A549 (cell line): ENCODE results near the gene RIMBP2. TPM values are rescaled to one million over a fixed set of nuclear protein-coding genes. Genes with fewer than 3 reads are reported as not detected.
A peak's percentile ranks its signal among the peaks of the same experiment; 100 is the strongest.

ENCODE experiments used
- ATAC-seq, 2 experiments: fragments of 200-7000 bp in 1 of 2; fragments of >200 bp in 1 of 2; cut with Nextera tagmentation in 1 of 2; cut with Tn5 transposase in 1 of 2; 3 replicates each; pipeline versions ENCODE4 v1.8.0 to v1.9.1; 2018 to 2020; ENCODE audit warnings: mild to moderate bottlenecking in 1 of 2, moderate library complexity in 1 of 2
- CTCF ChIA-PET: fragments of 300-600 bp; sonication (Branson Sonifier 250); formaldehyde crosslinking; extraction: SDS; loops from one replicate; lab custom pipeline; 2021; ENCODE audit warnings: antibody characterized with exemption, inconsistent platforms; lab: Yijun Ruan, JAX
- POLR2A ChIA-PET: fragments of 350-600 bp; formaldehyde crosslinking; extraction: SDS; loops from one replicate; lab custom pipeline; 2021; ENCODE audit warnings: antibody characterized with exemption, inconsistent platforms; lab: Yijun Ruan, JAX
- DNase-seq, 2 experiments: peaks; one replicate each; pipeline versions ENCODE4 v3.0.0 to v3.0.0-alpha.2; 2011 to 2016; ENCODE audit warnings: low read depth in 1 of 2, low spot score in 1 of 2
- FAIRE-seq: peaks from 2 replicates; lab custom pipeline; 2011; peaks lifted over from hg19 to GRCh38; lab: Jason Lieb, UNC
- H3K27ac ChIP-seq, 2 experiments: fragments of >200 bp; sonication (Bioruptor Twin); formaldehyde crosslinking; 3 replicates each; pipeline ENCODE4 v1.5.1; 2016 to 2017
- H3K4me1 ChIP-seq: fragments of >200 bp; sonication (Bioruptor Twin); formaldehyde crosslinking; 3 replicates; pipeline ENCODE4 v1.6.1; 2016
- H3K4me2 ChIP-seq: fragments of >200 bp; sonication (Bioruptor Twin); formaldehyde crosslinking; 3 replicates; pipeline ENCODE4 v1.6.1; 2016
- H3K4me3 ChIP-seq: fragments of >200 bp; sonication (Bioruptor Twin); formaldehyde crosslinking; 3 replicates; pipeline ENCODE4 v1.5.1; 2016
- H3K9me3 ChIP-seq: fragments of >200 bp; sonication (Bioruptor Twin); formaldehyde crosslinking; 3 replicates; pipeline ENCODE4 v1.6.1; 2016
- ATOH8 ChIP-seq: fragments of 250-450 bp; sonication (Bioruptor Pico); IDR thresholded peaks from 2 replicates; pipeline ENCODE4 v1.5.0; 2020; ENCODE audit warnings: low read depth, mild to moderate bottlenecking, moderate library complexity
- CBX2 ChIP-seq: fragments of 200-600 bp; sonication (generic); IDR thresholded peaks from 2 replicates; pipeline ENCODE4 v1.6.1; 2016; ENCODE audit warnings: low read depth, mild to moderate bottlenecking, borderline replicate concordance
- CHD2 ChIP-seq: fragments of 150-350 bp; IDR thresholded peaks from 2 replicates; pipeline ENCODE4 v1.6.1; 2014; ENCODE audit warnings: low read length; ENCODE audit not compliant: partially characterized antibody
- CHD4 ChIP-seq: fragments of 200-600 bp; sonication (generic); IDR thresholded peaks from 2 replicates; pipeline ENCODE4 v1.6.1; 2016; ENCODE audit warnings: antibody characterized with exemption, mild to moderate bottlenecking, borderline replicate concordance
- E2F6 ChIP-seq: IDR thresholded peaks from 2 replicates; pipeline ENCODE4 v1.6.1; 2012; ENCODE audit warnings: low read depth, borderline replicate concordance
- EHF ChIP-seq: fragments of 250-450 bp; sonication (Bioruptor Pico); IDR thresholded peaks from 2 replicates; pipeline ENCODE4 v1.5.0; 2020; ENCODE audit warnings: mild to moderate bottlenecking
- ESRRA ChIP-seq: fragments of 150-350 bp; IDR thresholded peaks from 2 replicates; pipeline ENCODE4 v1.6.1; 2014; ENCODE audit warnings: mild to moderate bottlenecking, low read length, borderline replicate concordance
- HDAC2 ChIP-seq: fragments of 200-600 bp; sonication (generic); IDR thresholded peaks from 2 replicates; pipeline ENCODE4 v1.6.1; 2016
- HEYL ChIP-seq: fragments of 250-450 bp; sonication (Bioruptor Pico); IDR thresholded peaks from 2 replicates; pipeline ENCODE4 v1.8.0; 2021; ENCODE audit warnings: mild to moderate bottlenecking, moderate library complexity
- HOXA7 ChIP-seq: fragments of 250-450 bp; sonication (Bioruptor Pico); IDR thresholded peaks from 2 replicates; pipeline ENCODE4 v1.5.0; 2020; ENCODE audit warnings: mild to moderate bottlenecking, moderate library complexity
- JUN ChIP-seq, 2 experiments: fragments of >200 bp; sonication (Bioruptor Twin); formaldehyde crosslinking; IDR thresholded peaks; 2 replicates in 1 of 2; 3 replicates in 1 of 2; pipeline ENCODE4 v1.6.1; 2016 to 2017
- KDM1A ChIP-seq: fragments of 200-600 bp; sonication (generic); IDR thresholded peaks from 2 replicates; pipeline ENCODE4 v1.6.1; 2016; ENCODE audit warnings: low read depth, mild to moderate bottlenecking
- KDM5A ChIP-seq: fragments of 200-600 bp; sonication (generic); IDR thresholded peaks from 2 replicates; pipeline ENCODE4 v1.6.1; 2016; ENCODE audit warnings: antibody characterized with exemption, mild to moderate bottlenecking
- MAX ChIP-seq: IDR thresholded peaks from 2 replicates; pipeline ENCODE4 v1.6.1; 2012
- NR3C1 ChIP-seq: fragments of >200 bp; sonication (Bioruptor Twin); formaldehyde crosslinking; IDR thresholded peaks from 3 replicates; pipeline ENCODE4 v1.6.1; 2017
- PBX3 ChIP-seq: IDR thresholded peaks from 2 replicates; pipeline ENCODE4 v1.6.1; 2012
- REST ChIP-seq: fragments of 200-600 bp; sonication (generic); IDR thresholded peaks from 2 replicates; pipeline ENCODE4 v1.6.1; 2016; ENCODE audit warnings: antibody characterized with exemption, mild to moderate bottlenecking, moderate library complexity
- RFX5 ChIP-seq: fragments of 450-650 bp; IDR thresholded peaks from 2 replicates; pipeline ENCODE4 v1.7.1; 2014; ENCODE audit warnings: antibody characterized with exemption, mild to moderate bottlenecking, moderate library complexity
- TFCP2L1 ChIP-seq: fragments of 250-450 bp; sonication (Bioruptor Pico); IDR thresholded peaks from 2 replicates; pipeline ENCODE4 v1.5.0; 2021; ENCODE audit warnings: mild to moderate bottlenecking
- TP53 ChIP-seq: fragments of 250-450 bp; sonication (Bioruptor Pico); IDR thresholded peaks from 2 replicates; pipeline ENCODE4 v1.5.0; 2021; ENCODE audit warnings: mild to moderate bottlenecking, moderate library complexity
- USF2 ChIP-seq: fragments of 450-650 bp; IDR thresholded peaks from 2 replicates; pipeline ENCODE4 v1.6.1; 2014; ENCODE audit warnings: antibody characterized with exemption
- WGBS: methylation state at CpG from one replicate; pipeline ENCODE4 v1.1.6; 2017; ENCODE audit errors: missing lambda C conversion rate; 5-methylcytosine and 5-hydroxymethylcytosine counted together
- polyA plus RNA-seq, 4 experiments: library from polyadenylated mRNA; depleted of rRNA in 3 of 4; stranded (reverse); fragments of >200 nt; fragmentation: RNase III in 1 of 4; extraction: RNeasy Plus Mini Kit Qiagen cat#74134 plus additional on column Dnase treatment in 1 of 4; gene quantifications; 2 replicates in 3 of 4; 3 replicates in 1 of 4; pipeline ENCODE4 v1.2.3, GENCODE V29; 2011 to 2017

Gene RIMBP2
- polyA plus RNA-seq, 2 of the 4 experiments (the other 2 are of a cell fraction), result not detected

- DNase-seq (no peak), ATAC-seq (no peak), FAIRE-seq (no peak)
- 2% methylated on average over 2 of the region's 2 CpGs for WGBS
- Histone ChIP-seq H3K9me3 (no peaks in the 10 kb centered on the region), H3K27ac (no peak overlapping the region), H3K4me1 (no peaks in the 10 kb centered on the region), H3K4me3 (no peak overlapping the region), H3K4me2 (no peak overlapping the region)
- POLR2A ChIA-PET, result no interaction called here
- CTCF ChIA-PET, result interaction anchor here (1.0 kb wide), 1 partner anchor 9 kb away, joined by 3 read pairs; no protein-coding TSS in a partner anchor
- no peak for TF ChIP-seq HDAC2
Observed at GRCh38 chr12:130527239-130527638, 188.9 kb downstream of the RIMBP2 start.

GRCh38 chr12:130526813-130527212, 189.3 kb downstream of the RIMBP2 start:
- Histone ChIP-seq H3K4me3 (no peak overlapping the region), H3K27ac (no peak overlapping the region), H3K4me2 (no peak overlapping the region), H3K9me3 (no peaks in the 10 kb centered on the region), H3K4me1 (no peaks in the 10 kb centered on the region)
- TF ChIP-seq REST, result peak; percentile 91
- no peak for TF ChIP-seq TFCP2L1 (CRISPR knock-in tag)
- TF ChIP-seq ATOH8, result no peak
- ATAC-seq, result peak; percentile 64 to 72; a peak in 4 of 6 replicates
- 2% methylated on average over 6 of the region's 6 CpGs for WGBS
- DNase-seq, result peak; percentile 17 to 19
- FAIRE-seq, result no peak
- POLR2A ChIA-PET, result no interaction called here
- CTCF ChIA-PET, result interaction anchor here (1.0 kb wide), 1 partner anchor 8 kb away, joined by 3 read pairs; no protein-coding TSS in a partner anchor

GRCh38 chr12:130525384-130526172, 190.5 kb downstream of the RIMBP2 start:
- CTCF ChIA-PET, result no interaction called here
- TF ChIP-seq TP53 (CRISPR knock-in tag) (no peak), CHD2 (no peak), MAX (no peak), HEYL (no peak), E2F6 (no peak), CHD4 (no peak), RFX5 (no peak), EHF (CRISPR knock-in tag) (no peak), PBX3 (no peak), NR3C1 (no peak), ESRRA (no peak), USF2 (no peak), HOXA7 (CRISPR knock-in tag) (no peak), KDM5A (no peak), JUN (IDR thresholded peaks at IDR 0.05) (no peak), CBX2 (no peak), KDM1A (no peak)
- no peak for DNase-seq
- Histone ChIP-seq H3K4me3 (no peak overlapping the region), H3K4me2 (no peak overlapping the region), H3K9me3 (no peaks in the 10 kb centered on the region), H3K27ac (no peak overlapping the region), H3K4me1 (no peaks in the 10 kb centered on the region)
- ATAC-seq, result no peak
- whole genome bisulfite sequencing, result under 1% methylated on average over 10 of the region's 10 CpGs
- FAIRE-seq, result no peak
- POLR2A ChIA-PET, result no interaction called here
